ENCODE data around the gene TOM1.

GRCh38 chr22:35349368-35349703, 49.6 kb downstream of the TOM1 start:
- no peak for TF ChIP-seq CTCF (IDR thresholded peaks at IDR 0.05)
- TF ChIP-seq POLR2A (IDR thresholded peaks at IDR 0.05) = no peak

Measured in Peyer's patch (tissue), 4 donors.